Mesothelial cell of epicardium (in vitro differentiated cells): ENCODE results near the gene ABCA10. TPM values are rescaled to one million over a fixed set of nuclear protein-coding genes. Genes with fewer than 3 reads are reported as not detected.

Experiments
- DNase-seq, 2 experiments: peaks; one replicate each; pipeline ENCODE4 v3.0.0; 2021; ENCODE audit warnings: low spot score in 2 of 2; ENCODE audit not compliant: unreplicated experiment in 2 of 2
- H3K27ac Mint-ChIP-seq: 2 replicates; pipeline ENCODE4 v1.8.0; 2021; ENCODE audit warnings: mixed read lengths
- H3K27me3 Mint-ChIP-seq: 2 replicates; pipeline ENCODE4 v1.8.0; 2021; ENCODE audit warnings: low read depth, mixed read lengths
- H3K36me3 Mint-ChIP-seq: 2 replicates; pipeline ENCODE4 v1.8.0; 2021; ENCODE audit warnings: mixed read lengths
- H3K4me1 Mint-ChIP-seq: 2 replicates; pipeline ENCODE4 v1.8.0; 2021; ENCODE audit warnings: mixed read lengths
- H3K4me3 Mint-ChIP-seq: 2 replicates; pipeline ENCODE4 v1.8.0; 2021; ENCODE audit warnings: mild to moderate bottlenecking, moderate library complexity, mixed read lengths
- H3K9me3 Mint-ChIP-seq: 2 replicates; pipeline ENCODE4 v1.8.0; 2021; ENCODE audit warnings: mixed read lengths
- CTCF ChIP-seq: fragments of 200-600 bp; sonication (generic); IDR thresholded peaks from one replicate; pipeline ENCODE4 v1.5.0; 2021; ENCODE audit warnings: antibody characterized with exemption; ENCODE audit not compliant: unreplicated experiment
- total RNA-seq: library from RNA; stranded (reverse); gene quantifications from 3 replicates; pipeline ENCODE4 v1.2.1, GENCODE V29; 2021

The ABCA10 gene
- total RNA-seq, 1 donor from 2014 or later = 0.74 TPM

- Mint-ChIP-seq H3K27ac (no peak overlapping the region), H3K36me3 (peaks cover 3% of the 10 kb centered on the region), H3K27me3 (no peaks in the 10 kb centered on the region), H3K4me3 (no peak overlapping the region), H3K4me1 (peaks cover 13% of the 10 kb centered on the region), H3K9me3 (peaks cover 7% of the 10 kb centered on the region)
- no peak for DNase-seq
- TF ChIP-seq CTCF = no peak
Measured at GRCh38 chr17:69268543-69269014, 40.0 kb upstream of the ABCA10 start.

DNA sequence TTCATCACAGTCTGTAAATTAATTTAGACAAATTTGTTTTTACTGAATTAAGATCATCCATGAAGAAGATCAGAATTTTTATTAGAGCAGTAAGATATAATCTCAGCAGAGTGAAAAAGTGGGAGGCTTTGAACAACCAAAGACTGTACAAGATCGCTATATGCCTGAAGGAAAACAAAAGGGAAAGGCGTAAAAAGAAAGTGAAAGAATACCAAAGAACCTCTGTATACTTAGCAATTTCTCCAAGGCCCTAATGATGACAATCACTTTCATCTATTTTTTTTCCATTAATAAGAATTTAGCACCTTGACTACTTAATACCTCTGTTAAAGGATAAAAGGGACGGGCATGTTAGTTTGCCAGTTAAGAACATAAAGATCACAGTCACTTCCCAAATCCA lies 38.6 kb upstream of the ABCA10 start:
- DNase-seq = no peak
- H3K27me3 Mint-ChIP-seq = no peaks in the 10 kb centered on the region
- H3K4me3 Mint-ChIP-seq = no peak overlapping the region
- H3K4me1 Mint-ChIP-seq = peaks cover 13% of the 10 kb centered on the region
- H3K36me3 Mint-ChIP-seq = peaks cover 10% of the 10 kb centered on the region
- H3K9me3 Mint-ChIP-seq = peaks cover 16% of the 10 kb centered on the region
- TF ChIP-seq CTCF = no peak
- H3K27ac Mint-ChIP-seq = no peak overlapping the region

DNA sequence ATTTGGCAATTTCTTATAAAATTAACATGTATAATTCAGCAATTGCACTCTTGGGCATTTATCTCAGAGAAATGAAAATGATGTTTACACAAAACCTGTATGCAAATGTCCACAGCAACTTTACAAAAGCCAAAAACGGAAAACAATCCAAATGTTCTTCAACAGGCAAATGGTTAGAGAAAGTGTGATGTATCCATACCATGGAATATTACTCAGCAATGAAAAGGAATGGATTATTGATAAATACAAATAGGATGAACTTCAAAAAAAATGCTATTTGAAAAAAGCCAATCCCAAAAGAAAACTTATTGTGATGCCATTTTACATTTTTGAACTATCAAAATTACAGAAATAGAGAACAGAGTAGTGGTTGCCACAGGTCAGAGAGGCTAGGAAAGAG lies 37.2 kb upstream of the ABCA10 start:
- Mint-ChIP-seq H3K27ac (no peak overlapping the region), H3K9me3 (peaks cover 16% of the 10 kb centered on the region), H3K36me3 (peaks cover 10% of the 10 kb centered on the region), H3K4me1 (peaks cover 9% of the 10 kb centered on the region), H3K4me3 (no peak overlapping the region), H3K27me3 (no peaks in the 10 kb centered on the region)
- no peak for TF ChIP-seq CTCF
- no peak for DNase-seq

- DNase-seq = no peak
- no peak overlapping the region for H3K27ac Mint-ChIP-seq
- no peak overlapping the region for H3K4me3 Mint-ChIP-seq
- TF ChIP-seq CTCF = no peak
- no peaks in the 10 kb centered on the region for H3K27me3 Mint-ChIP-seq
- no peaks in the 10 kb centered on the region for H3K4me1 Mint-ChIP-seq
- H3K36me3 Mint-ChIP-seq = no peaks in the 10 kb centered on the region
- H3K9me3 Mint-ChIP-seq = no peaks in the 10 kb centered on the region
Measured at GRCh38 chr17:69254187-69254586, 25.6 kb upstream of the ABCA10 start.

DNA sequence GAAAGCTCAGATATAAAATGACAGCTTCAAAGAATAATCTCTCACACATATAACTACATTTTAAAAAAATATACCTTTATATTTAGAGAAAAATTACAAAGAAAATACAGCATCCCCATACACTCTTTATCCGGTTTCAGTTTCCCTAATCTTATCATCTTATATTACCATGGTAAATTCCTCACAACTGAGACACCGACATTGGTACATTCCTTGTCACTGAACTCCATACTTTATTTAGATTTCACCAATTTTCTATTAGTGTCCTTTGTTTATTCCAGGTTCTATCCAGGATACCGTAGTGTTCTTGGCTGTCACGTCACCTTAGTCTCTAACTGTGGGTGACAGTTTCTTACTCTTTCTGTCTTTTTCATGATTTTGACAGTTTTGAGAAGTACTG lies 22.0 kb upstream of the ABCA10 start:
- no peaks in the 10 kb centered on the region for H3K9me3 Mint-ChIP-seq
- no peak for DNase-seq
- H3K4me1 Mint-ChIP-seq = no peaks in the 10 kb centered on the region
- no peak for TF ChIP-seq CTCF
- H3K27ac Mint-ChIP-seq = no peak overlapping the region
- H3K36me3 Mint-ChIP-seq = no peaks in the 10 kb centered on the region
- no peaks in the 10 kb centered on the region for H3K27me3 Mint-ChIP-seq
- H3K4me3 Mint-ChIP-seq = no peak overlapping the region
